Right lung (tissue), 5 donors: ENCODE data around the gene EMID1. TPM values are rescaled to one million over a fixed set of nuclear protein-coding genes. Genes with fewer than 3 reads are reported as not detected.

Experiments
- DNase-seq, 2 donors: peaks; one replicate each; pipeline ENCODE4 v3.0.0-alpha.2; 2013
- polyA plus RNA-seq, 5 donors: library from polyadenylated mRNA; unstranded; fragments of 120-200 nt; gene quantifications; one replicate each; pipeline versions ENCODE4 v1.2.1 to v1.2.3, GENCODE V29; 2013; ENCODE audit warnings: inconsistent platforms in 1 of 5, low replicate concordance in 1 of 5; ENCODE audit not compliant: insufficient read length in 5 of 5, insufficient read depth in 1 of 5

EMID1 gene
- polyA plus RNA-seq, 5 donors: 66.2 to 124 (median 89.7) TPM

DNA sequence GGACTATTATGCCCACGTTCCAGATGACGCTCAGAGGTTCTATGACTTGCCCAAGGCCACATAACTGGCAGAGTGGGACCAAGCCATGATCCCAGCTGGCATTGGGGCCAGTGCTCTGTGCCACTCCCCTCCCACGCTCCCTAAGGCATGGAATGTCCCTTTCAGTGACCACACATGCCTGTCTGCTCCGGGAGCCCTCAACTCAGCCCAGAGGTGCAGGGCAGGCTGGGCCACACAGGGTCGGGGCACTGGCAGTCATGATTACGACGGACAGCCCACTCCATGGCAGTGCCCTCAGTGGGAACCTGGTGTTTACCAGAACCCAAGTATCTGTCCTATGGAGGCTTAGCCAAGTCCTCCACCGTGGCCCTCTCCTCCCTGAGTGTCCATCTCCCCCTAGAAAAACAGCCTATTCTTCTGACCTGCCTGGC, 52.1 kb downstream of the EMID1 start:
- DNase-seq: no peak

DNA sequence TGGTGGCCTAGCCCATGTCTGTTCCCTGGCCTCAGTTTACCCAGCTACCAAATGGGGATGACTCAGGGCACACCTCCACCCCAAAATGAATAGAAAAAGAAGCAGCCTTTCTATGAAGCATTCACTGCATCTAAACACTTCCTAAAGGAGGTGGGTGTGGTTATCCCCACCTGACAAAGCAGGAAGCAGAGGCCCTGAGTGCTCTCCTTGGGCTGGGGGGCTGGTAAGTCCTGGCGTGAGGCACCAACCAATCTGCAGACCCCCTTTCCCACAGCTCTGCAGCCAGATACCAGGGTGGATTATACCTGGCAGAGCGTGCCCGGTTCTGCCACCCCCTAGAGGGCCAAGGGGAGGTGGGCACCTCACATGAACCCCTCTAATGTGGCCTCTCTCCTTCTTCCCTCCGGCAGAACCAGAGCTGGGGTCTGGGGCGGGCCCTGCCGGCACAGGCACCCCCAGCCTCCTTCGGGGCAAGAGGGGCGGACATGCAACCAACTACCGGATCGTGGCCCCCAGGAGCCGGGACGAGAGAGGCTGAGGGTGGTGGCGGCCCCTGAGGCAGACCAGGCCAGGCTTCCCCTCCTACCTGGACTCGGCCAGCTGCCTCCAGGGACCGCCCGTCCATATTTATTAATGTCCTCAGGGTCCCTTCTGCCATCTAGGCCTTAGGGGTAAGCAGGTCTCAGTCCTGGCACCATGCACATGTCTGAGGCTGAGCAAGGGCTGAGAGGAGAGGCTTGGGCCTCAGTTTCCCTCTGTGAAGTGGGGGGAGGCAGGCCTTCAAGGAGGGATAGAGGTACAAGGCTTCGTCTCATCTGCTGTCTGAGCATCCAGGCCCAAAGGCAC, 52.9 kb downstream of the EMID1 start:
- no peak for DNase-seq

DNA sequence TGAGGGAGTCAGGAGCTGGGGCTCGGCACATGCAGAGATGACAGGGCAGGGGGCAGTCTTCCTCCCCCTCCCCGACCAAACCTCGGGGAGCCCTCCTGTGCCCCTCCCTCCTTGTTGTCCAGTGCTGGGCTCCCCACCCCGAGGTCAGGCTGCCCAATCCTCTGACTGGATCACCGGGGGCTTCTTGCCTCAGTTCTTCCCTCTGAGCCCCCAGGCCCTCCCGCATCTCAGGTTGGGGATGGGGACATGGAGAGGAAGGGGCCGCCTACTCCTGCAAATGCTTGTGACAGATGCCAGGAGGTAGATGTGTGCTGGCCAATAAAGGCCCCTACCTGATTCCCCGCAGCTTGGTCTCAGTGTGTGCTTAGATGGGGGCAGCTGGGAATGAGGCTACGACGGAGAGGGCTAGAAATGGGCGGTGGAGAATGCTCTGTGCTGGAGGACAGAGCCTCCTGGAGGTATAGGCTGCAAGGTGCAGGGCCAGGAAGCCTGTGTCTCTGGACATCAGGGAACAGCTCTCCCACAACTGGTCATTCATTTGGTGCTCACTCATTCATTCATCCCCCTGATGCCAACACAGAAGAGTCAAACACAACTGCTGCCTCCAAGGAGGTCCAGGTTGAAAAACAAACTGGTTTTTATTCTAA, 53.7 kb downstream of the EMID1 start:
- DNase-seq: no peak

DNA sequence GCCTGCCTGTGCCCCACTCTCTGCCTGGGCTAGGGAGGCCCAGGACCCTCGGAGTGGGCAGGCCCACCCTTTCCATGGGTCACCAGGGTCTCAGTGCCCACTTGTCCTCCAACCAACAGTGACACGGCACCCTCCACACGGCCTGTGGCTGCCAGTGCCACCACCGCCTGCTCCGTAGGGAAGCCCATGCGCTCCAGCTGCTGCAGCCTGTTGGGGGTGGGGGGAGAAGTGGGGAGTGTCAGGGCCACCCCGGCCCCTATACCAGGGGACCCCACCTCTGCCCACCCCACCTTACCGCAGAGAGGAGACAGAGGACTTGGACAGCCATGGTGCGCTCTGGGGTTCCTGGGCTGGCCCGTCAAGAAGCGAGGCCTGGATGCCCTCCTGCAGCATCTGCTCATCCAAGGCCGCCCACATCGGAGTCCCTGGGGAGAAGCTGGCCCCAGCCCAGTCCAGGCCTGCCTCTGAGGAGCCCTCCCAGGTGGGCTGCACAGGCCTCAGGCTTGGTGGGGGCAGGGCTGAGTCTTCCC, 54.4 kb downstream of the EMID1 start:
- DNase-seq: no peak

DNA sequence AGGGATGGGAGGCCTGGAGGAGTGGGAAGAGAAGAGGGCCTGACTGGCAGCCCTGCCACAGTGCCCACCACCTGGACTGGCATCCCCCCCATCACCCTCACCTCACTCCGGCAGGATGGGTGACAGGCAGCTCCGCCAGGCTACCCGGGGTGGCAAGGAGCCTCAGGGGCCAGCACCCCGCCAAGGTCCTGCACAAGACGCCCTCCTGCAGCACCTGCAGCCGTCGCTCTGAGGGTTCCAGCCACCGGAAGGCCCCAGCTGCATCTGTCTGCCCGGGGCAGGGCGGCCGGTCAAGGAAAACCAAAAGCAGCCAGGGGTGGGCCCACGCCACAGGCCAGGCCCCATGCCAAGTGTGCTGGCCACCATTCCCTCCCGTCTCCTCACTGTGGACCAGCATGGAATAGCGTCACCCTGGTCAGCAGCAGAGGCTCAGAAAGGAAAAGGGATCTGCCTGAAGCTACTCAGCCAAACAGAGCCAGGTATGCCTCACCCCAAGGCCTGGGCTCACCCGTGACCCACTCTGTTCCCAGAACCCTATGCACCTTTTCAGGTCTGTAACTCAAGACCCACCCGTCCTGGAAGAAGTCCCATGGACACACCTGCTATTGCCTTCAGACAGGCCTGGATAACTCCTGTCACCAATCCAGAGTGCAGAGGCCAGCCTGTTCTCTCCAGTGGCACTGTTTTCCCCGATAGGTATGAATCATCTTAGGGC, 55.1 kb downstream of the EMID1 start:
- no peak for DNase-seq

DNA sequence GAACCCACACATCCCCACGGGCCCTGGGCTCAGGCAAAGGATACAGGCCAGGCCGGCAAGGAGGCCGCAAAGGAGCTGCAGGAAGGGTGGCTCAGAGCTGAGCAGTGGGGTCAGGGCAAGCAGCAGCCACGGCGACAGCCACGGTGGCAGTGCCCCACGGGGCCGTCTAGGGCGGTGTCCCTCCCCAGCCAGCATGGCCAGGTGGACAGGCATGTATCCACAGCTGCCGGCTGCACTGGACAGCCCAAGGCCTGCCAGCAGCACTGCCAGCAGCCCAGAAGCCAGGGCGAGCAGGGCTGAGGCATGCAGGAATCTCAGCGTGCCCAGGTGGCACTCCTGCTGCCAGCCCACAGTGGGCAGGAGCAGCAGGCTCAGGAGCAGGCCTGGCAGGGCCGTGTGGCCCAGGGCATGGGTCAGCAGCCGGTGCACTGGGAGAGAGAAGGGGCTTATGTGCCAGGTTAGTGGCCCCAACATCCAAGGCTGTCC, 58.1 kb downstream of the EMID1 start:
- DNase-seq: no peak

DNA sequence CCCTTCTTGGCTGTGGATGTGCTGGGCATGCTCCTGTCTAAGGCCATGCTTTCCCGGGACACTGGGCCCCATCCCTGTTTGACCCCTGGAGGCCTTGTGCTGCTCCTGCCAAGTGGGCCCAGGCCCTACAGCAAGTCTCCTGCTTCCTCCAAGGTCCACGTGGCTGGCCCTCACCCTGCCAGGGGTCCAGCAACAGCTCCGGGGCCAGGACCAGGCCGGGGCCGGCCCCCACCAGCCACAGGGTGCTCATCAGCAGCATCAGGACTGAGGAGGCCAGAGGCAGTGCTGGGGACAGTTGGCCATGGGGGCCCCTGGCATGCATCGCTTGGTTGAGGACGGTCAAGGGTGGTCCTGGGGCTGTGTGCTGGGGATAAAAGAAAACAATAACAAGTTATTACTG, 59.6 kb downstream of the EMID1 start:
- DNase-seq: no peak

DNA sequence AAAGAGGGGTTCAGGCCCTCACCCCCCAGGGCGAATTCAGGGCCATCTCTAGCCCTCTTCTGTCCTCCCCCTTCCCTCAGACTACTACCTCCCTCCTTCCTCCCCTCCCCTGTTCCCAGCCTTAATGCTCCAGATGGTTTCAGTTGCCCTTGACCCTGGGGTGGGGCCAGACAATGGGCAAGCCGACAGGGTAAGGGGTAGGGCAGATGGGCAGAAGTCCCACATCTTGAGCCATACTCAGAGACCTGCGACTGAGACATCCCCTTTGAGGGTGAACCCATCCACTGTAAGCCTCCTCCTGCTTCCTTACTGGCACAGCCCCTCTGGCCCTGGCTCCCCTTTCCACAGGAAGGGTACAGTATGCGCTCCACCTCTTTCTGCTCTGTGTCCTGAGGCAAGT, 60.2 kb downstream of the EMID1 start:
- DNase-seq: no peak

DNA sequence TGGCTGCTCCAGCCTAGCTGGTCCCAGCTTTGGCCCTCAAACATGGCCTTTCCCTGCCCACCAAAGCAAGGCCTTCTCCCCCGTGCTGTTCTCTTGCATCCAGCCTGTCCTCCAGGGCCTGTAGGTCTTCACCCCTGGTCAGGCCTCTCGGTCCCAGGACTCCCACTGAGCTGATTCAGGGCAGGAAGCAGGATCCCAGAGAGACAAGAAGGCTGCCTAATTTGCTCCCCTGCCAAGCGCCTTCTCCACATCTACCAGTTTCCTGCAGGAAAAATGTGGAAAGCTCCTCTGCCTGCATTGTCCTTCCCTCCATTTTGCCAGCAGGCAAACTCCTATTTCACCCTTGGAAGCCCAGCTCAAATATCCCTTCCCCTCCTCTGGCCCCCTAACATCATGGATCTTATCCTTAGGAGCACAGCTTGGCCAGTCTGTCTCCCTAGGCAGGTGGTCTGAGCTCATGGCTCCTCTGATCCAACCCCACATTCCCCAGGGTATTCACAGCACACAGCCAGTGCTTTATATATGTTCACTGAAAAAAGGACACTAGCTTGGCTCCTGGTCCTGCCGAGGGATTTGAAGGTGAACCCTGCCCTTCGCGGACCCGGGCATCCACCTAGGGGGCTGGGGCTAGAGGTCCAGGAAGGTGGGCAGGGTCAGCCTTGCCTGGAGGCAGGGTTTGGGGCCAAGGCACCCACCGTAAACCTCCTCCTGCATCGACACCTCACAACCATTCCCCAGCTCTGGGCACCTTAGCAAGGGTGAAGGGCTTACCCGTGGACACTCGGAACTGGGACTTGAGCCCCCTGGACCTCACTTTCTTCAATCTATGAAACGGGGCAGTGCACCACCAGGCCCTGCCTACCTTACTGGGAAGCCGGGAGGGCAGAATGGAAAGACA, 61.1 kb downstream of the EMID1 start:
- no peak for DNase-seq

DNA sequence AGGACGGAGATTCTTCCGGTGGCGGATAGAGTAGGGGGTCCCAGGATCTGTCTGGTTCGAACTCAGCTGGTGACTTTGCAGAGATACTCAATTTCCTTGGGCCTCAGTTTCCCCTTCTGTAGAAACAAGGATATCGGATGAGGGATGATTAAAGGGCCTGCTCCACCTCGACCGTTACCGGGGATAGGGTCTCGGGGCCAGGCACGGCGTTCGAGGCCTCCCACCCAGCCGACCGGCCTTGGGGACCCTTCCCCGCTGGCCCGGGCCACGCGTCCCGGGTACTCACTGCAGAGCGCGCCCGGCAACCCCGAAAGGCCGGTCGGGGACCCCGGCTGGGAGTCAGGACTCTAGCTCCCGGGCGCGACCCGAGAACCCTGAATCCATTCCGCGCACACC, 61.8 kb downstream of the EMID1 start:
- no peak for DNase-seq

DNA sequence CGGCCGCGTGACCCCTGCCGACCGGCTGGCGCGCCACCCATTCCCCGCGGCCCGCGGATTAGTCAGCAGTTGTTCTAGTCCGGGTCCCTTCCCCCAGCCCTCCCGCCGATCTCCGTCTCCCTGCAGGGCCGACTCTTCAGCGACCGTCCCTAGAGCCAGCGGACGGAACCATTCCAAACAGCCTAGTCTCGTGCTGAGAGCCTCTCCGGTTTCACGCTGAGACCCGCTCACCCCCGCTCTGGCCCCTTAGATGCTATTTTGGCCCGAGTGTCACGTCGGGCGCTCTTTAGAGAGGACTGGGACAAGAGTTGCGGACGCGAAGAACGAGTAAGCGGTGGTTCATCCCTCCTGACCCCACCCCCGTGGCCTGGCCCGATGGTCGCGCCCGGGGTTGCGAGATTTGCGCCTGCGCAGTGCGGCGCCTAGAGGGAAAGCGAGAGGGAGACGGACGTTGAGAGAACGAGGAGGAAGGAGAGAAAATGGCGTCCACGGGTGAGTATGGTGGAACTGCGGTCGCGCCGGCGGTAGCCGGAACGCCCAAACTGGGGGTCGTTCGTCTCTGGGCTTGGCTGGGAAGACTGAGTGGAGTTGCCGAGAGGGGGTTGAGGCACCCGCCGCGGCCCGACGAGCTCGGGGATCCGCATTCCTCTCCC, 62.3 kb downstream of the EMID1 start, which contains the start of the genes EWSR1 and RHBDD3:
TSS of gene EWSR1 (plus strand) at position 411 of the 653 bp plus-strand sequence. CDS start at position 480, 69 bp downstream.
TSS of gene RHBDD3 (minus strand) at position 124 of the 653 bp plus-strand sequence. CDS start 2,355 bp downstream, outside the sequence.
- DNase-seq: peak; percentile 96 to 97

DNA sequence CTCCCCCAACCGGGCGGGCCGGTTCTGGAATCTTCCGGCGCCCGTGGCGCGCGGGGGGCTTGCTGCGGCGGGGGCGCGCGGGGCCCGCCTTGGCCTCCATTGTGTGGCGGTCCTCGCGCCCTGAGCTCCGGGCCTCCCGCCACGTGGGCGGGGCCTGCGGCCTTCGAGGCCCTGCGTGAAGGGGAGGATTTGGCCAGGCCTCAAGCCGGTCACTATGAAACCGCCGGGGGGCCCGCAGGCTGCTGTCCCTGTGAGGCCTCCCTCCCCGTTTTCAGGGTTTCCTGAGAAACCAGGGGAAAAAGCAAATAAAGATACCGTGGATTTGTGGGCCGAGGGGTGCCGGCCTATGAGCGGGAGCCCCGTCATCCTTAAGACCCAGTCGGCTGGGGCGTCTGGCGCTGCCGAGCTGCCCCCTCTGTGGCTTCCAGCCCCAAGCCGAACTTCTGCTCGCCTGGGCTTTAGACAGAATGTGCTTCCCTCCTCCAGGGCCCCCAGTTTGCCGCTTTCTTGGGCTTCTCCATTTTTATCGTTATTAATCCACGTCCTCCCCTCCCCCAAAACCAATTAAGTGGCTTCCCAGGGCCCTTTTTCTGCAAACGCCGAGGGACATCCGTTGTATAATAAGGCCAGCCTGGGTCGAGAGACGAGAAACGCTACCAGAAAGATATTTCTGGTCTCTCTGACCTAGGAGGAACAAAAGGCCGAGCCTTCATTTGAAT, 63.0 kb downstream of the EMID1 start:
- peak; percentile 71 to 75 for DNase-seq

DNA sequence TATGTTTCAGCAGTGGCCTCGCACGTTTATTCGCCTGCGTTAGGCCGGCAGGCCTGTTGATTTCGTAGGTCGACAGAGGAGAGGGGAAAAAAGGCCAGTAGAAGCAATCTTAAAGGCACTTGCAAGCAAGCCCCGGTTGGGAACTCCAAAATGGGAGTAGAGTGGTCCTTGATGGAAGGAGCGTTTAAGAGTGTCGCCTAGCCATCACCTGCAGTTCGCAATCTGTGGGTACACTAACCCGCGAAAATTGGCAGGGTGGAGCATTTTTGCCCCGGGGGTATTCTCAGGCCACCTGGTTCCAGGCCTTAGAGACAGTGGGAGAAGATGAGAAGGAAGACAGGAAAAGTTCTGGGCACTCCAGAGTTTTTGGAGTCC, 63.5 kb downstream of the EMID1 start:
- no peak for DNase-seq

DNA sequence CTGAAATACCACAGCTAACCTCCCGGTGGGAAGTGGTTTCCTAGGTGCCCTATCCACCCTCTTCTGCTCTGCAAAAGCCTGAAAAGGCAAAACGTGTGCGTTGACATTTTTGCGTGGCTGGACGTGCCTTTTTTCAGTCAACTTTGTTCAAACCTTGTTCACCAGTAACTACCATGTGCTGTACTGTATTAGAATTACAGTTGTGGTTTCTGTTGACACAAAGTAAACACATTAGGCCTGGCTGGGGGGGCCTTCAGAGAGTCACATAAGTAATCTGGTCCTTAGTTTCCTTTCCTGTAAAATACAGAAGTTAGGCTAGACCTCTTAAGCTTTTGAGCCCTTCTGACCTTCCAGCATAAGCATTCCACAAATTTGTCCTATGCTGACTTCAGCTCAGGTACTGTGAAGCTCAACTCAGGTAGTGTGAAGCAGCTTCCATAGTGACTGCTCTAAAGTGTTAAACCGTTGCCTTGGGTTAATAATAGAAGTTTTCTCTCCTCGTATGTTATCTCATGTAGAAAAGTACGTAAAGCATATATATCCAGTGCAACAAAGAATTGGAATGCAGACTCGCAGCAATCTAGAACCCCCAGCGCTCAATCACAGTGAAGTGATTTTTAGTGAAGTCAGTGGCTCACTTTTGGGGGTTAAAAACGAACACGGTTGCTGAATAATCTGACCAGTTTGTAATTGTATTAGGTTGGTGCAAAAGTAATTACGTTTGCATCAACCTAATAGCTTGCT, 64.2 kb downstream of the EMID1 start:
- DNase-seq: no peak

DNA sequence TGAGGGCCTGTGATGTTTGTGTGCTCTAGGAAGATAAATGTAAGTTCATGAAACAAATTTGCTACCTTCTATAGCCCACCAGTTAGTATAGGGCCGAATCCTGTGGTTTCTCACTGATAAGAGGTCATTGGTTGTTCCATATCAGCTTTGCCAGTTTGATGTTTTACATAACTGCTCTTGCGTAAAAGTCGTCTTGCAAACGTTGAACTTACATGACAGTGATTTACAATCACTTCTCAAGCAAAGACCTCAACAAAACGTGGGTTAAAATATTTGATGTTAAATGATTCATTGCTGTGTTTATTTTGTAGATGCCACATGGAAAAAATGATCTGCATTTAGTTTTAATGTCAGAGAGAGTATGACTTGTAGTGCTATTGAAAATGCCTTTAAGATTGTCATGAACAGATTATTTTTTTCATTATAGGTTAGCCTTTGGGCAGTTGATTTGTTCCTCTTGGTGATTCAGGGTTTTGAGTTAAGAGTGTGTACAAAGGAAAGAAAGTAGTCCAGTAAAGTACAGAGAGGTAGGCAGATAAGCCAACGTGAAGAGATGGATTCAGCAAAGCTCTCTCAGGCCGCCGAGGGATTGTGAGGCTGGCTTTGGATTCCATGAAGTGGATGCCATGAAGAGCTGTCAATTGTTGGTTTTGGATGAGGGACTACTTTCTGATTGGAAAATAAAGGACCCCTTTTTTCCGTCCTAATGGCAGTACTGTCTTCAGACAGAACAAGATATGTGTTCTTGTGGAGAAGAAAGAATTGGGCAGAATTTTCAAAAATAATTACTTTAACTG, 65.0 kb downstream of the EMID1 start:
- no peak for DNase-seq

DNA sequence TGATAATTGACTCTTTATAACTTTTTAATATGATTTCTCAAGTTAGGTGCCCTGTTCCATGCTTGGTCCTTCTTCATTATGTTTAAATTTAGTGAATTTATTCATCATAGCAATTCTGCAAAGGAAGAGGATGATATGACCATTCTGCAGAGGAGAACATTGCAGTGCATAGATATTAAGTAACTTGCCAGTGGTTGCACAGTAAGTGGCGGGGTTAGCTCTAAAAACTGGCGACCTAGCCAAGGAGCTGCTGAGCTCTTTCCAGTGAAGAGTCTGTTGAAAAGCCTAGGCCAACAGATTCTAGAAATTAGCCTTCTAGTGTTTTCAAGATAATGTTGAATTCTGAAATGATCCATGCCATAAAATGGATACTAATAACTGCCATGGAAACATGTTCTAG, 66.9 kb downstream of the EMID1 start:
- DNase-seq: no peak

DNA sequence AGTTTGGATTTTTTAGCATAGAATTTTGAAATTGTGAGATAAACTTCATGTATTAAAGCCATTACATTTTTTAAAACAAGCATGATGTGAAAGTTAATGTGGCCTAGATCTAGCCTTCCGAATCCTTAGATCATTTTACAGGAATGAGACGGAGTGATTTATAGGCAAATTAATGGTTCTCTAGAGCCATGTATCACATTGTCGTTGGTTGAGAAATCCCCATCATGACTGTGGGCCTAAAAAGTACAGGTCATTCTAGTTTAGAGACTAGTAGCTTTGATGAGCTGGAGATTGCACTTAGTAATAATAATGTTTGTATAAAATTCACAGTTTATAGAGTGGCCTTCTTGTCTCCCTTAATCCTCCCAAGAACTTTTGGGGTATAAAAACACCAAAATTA, 69.5 kb downstream of the EMID1 start:
- DNase-seq: no peak
